Fibroblast of villous mesenchyme (primary cell): ENCODE data around the gene ERF. TPM values are rescaled to one million over a fixed set of nuclear protein-coding genes. Genes with fewer than 3 reads are reported as not detected.
A peak's percentile ranks its signal among the peaks of the same experiment; 100 is the strongest.

Source experiments
- DNase-seq: peaks from one replicate; pipeline ENCODE4 v3.0.0-alpha.2; 2010; ENCODE audit warnings: low read depth
- H3K4me3 ChIP-seq: 2 replicates; pipeline ENCODE4 v1.5.1; 2011; ENCODE audit warnings: low read depth, mild to moderate bottlenecking, low read length
- CTCF ChIP-seq: IDR thresholded peaks from 2 replicates; pipeline ENCODE4 v1.5.1; 2012; ENCODE audit warnings: low read depth, mild to moderate bottlenecking, low read length; ENCODE audit not compliant: insufficient read depth
- total RNA-seq: library from RNA; depleted of rRNA; stranded (reverse); fragments of >200 nt; gene quantifications from 2 replicates; pipeline ENCODE4 v1.2.3, GENCODE V29; 2012

ERF gene
- total RNA-seq, 1 donor, result 27.6 TPM

DNA sequence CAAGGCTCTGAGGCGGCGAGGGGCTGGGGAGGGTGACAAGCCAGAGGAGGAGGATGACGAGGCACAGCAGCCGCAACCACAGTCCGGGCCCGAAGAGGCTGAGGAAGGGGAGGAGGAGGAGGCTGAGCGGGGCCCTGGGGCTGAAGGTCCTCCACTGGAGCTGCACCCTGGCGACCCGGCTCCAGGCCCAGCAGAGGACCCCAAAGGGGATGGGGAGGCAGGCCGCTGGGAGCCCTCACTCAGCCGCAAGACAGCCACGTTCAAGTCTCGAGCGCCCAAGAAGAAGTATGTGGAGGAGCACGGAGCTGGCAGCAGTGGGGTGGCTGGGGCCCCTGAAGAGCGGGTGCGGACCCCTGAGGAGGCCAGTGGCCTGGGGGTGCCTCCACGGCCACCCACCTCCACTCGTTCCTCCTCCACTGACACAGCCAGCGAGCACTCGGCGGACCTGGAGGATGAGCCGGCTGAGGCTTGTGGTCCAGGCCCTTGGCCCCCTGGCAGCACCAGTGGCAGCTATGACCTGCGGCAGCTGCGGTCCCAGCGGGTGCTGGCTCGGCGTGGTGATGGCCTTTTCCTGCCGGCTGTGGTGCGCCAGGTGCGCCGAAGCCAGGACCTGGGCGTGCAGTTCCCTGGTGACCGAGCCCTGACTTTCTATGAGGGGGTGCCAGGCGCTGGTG lies 17.1 kb upstream of the ERF start:
- no peak for DNase-seq
- H3K4me3 ChIP-seq, result no peak overlapping the region
- no peak for TF ChIP-seq CTCF

DNA sequence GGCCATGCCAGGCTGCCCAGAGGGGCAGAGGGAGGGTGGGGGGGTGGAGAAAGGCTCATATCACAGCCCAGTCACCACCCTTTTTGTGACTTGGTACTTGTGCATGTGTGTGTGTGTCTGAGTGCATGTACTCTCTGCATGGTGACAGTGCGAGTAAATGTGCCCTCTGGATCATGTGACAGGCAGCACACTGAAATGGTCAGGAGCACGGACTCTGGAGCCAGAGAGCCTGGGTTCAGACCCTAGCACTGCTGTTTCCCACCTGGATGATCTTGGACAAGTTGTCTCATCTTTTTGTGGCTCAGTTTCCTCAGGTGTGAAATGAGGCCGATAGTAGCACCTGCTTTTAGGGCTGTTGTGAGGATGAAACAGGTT lies 16.1 kb upstream of the ERF start:
- no peak for DNase-seq
- no peak for TF ChIP-seq CTCF
- peak overlapping the region; percentile 84 for H3K4me3 ChIP-seq

GRCh38 chr19:42270346-42271044 lies 15.6 kb upstream of the ERF start:
- peak overlapping the region; percentile 84 for H3K4me3 ChIP-seq
- peak; percentile 73 for DNase-seq
- no peak for TF ChIP-seq CTCF

GRCh38 chr19:42269478-42270345 lies 14.8 kb upstream of the ERF start:
- peak overlapping the region; percentile 84 for H3K4me3 ChIP-seq
- DNase-seq, result no peak
- TF ChIP-seq CTCF, result no peak

GRCh38 chr19:42268704-42269477 lies 14.0 kb upstream of the ERF start, which contains the start of gene CIC:
TSS of gene CIC (plus strand) at chr19:42269252. CDS start at chr19:42271784, 2,532 bp downstream.
- DNase-seq, result peak; percentile 100
- TF ChIP-seq CTCF, result no peak
- H3K4me3 ChIP-seq, result peak within 1 kb of the TSS; percentile 84

GRCh38 chr19:42268142-42268703 lies 13.3 kb upstream of the ERF start:
- no peak for TF ChIP-seq CTCF
- peak; percentile 100 for DNase-seq
- peak overlapping the region; percentile 76 for H3K4me3 ChIP-seq
